Midbrain (tissue), 1 donor: ENCODE data around the gene ADCY1.

Experiments used
- DNase-seq: peaks from one replicate; lab custom pipeline; 2025; lab: John Stamatoyannopoulos, UW

ADCY1 gene

DNA sequence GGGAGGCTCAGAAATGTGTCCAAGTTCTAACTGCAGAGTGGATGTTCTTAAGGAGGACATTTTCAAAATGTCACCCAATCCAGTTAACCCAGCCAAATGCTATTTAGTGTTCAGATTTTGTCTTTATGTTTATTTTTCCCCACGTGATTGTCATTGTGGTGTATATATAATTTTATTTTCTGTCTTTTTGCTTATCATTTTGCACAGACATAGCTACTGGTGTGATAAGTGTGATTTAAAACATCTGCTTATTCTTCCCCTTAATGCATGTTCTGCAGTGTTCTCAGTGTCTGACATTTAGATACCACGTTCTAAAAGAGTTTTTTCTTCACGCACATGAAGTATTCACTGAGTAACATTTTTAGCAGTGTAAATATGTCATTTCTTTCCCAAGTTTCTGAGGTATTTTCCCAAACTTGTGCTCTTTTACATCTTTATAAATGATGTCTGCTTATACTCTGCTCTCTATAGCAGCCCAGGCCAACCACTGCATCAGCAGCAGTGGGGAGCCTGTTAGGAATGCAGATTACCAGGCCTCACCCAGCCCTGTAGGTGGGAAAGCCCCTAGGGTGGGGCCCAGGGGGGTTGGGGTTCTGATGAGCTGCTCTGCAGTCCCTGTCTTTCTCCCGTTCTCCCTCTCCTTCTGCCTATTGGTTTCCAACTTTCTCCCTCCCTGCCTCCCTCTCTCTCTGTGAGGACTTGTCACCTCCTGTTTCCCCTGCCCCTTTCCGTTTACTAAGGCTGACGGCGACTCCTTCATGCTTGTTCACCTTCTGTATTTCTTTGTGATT is 20.8 kb downstream of the ADCY1 start:
- DNase-seq = no peak

DNA sequence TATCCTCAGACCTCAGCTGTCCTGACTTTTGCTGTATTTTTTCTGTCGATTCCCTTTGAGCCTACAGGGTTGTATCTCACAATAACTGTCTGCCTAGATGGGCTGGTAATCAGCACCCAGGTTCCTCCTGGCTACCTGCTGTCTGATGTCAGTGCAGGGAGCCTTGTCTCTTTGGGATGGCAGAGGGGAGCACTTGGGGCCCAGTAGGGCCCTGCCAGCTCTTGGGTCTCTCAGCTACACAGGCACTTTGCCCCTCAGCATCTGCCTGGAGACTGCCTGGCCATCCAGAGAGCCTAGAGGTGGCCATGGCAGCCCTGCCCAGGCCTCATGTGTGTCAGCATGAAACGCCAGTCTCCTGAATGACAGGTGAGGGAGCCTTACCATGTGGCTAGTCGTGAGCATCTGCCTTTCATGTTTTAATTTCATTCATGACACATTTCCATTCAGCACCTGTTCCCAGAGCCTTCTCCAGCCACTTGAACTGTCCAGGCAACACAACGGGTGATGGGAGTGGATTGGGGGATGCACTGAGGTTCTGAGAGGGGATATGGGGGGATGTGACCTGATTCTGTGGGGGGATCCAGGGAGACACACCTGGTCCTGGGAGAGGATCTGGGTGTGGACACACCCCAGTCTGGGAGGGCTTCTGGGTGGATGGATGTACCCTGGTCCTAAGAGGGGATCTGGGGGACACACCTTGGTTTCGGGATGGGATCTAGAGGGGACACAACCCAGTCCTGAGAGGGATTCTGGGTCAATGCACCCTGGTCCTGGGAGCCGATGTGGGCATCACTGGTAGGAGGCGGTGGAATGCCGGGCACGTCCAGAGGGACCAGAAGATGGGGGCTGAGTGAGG is 21.9 kb downstream of the ADCY1 start:
- DNase-seq = no peak

- no peak for DNase-seq
Observed at GRCh38 chr7:45596665-45597095, 22.5 kb downstream of the ADCY1 start.

- DNase-seq = no peak
Observed at GRCh38 chr7:45597286-45597984, 23.3 kb downstream of the ADCY1 start.

GRCh38 chr7:45598886-45599520 is 24.8 kb downstream of the ADCY1 start:
- no peak for DNase-seq

DNA sequence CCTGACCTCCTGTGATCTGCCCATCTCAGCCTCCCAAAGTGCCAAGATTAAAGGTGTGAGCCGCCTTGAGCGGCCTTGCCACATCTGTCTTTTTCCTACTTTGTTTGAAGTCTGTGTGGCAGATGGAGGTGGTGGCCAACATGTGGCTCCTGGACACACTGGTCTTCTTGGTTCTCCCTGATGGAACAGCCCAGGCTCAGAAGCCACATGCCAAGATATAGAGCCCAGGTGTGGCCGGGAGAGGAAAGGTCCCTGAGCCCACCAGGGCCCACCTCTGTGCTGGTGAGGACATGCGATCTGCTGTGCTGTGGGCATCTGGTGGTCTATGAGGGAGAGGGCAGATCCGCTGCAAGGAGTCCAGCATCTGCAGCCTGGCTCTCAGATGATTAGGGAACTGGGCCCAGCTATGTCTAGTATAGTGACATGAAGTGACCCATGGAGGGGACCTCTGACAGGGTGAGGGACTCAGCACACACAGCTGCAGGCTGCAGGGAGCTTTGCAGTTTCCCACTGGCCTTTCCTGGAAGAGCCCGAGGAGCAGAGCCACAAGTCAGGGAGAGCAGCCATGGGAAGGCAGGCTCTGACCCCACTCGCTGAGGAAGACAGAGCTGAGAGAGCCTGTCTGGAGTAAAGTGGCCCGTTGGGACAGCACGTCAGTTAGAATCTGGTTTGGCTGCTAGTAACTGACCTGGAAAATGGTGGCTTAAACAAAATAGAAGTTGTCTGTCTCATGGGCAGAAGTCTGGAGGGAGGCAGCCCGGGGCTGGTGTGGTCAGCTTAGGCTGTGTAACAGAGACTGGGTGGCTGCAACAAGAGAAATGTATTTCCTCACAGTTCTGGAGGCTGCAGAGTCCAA is 25.9 kb downstream of the ADCY1 start:
- DNase-seq = no peak

GRCh38 chr7:45601094-45601493 is 26.9 kb downstream of the ADCY1 start:
- no peak for DNase-seq

- no peak for DNase-seq
Observed at GRCh38 chr7:45601816-45602540, 27.8 kb downstream of the ADCY1 start.

DNA sequence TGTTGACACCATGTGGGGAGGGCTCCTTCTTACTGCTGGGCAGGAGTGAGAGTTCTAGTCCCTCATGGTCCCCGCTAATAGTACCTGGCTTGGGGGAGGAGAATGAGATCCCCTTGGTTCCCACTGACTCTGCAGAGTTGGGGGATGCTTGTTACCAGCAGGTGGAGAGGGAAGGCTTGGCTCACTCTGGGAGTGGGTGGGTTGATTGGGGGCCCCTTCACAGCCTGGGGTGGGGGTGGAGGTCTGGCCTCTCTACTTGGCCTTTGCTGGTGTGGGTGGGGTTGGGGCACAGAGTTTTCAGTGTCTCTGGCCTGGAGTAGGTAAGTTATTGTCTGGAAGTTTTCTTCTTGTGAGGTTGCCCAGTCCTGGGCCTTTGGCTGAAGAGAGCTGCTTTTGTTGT is 31.9 kb downstream of the ADCY1 start:
- no peak for DNase-seq

DNA sequence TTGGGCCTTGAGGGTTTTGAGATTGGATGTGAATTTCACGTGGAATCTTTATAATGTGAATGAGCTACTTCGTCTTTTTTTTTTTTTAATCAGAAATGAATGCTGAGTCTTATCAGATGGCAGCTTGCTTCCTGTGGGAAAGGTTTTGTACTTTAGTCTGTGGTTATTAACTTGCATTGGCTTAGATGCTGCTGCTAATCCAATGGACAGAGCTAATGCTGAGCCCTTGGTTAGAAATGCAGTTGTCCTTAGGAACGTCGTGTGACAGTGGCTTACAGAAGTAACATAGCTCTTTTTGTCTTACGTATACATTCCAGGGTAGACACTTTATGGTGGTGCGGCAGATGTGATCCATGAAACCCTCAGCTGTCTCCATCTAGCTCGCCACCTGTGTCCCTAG is 32.8 kb downstream of the ADCY1 start:
- no peak for DNase-seq

GRCh38 chr7:45609180-45609579 is 35.0 kb downstream of the ADCY1 start:
- DNase-seq = no peak

GRCh38 chr7:45610019-45610418 is 35.9 kb downstream of the ADCY1 start:
- DNase-seq = no peak

DNA sequence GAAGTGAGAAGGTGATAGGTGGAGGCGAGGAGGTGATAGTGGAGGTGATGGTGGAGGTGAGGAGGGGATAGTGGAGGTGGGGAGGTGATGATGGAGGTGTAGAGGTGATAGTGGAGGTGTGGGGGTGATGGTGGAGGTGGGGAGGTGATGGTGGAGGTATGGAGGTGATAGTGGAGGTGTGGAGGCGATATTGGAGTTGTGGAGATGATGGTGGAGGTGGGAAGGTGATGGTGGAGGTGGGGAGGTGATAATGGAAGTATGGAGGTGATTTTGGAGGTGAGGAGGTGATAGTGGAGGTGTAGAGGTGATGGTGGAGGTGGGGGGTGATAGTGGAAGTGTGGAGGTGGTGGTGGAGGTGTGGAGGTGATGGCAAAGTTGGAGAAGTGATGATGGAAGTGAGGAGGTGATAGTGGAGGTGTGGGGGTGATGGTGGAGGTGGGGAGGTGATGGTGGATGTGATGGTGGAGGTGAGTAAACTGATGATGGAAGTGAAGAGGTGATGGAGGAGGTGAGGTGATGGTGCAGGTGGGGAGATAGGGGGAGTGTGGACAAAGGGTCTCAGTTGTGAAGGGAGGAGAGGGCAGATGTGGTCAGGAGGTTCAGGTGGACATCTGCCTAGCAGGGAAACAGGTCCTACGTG is 36.6 kb downstream of the ADCY1 start:
- DNase-seq = no peak

- no peak for DNase-seq
Observed at GRCh38 chr7:45617166-45617565, 43.0 kb downstream of the ADCY1 start.

GRCh38 chr7:45622058-45622457 is 47.9 kb downstream of the ADCY1 start:
- DNase-seq = no peak

DNA sequence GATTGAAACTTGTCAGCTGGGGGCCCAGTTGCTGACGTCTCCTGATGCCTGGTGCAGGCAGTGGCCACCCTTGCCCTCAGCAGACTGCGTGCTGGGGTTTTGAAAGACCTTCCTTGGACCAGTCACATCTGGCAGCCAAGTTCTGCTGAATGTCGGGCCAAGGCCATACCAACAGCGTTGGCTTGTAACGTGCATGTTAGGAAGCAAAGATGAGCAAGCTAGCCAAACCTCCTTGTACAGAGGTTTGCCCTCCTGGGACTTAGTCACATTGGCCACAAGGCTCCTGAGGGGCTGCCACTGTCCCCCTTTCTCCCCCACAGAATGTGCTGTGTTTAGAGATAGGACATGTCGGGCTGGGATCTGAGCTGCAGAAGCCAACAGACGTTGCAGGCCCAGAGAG is 49.0 kb downstream of the ADCY1 start:
- no peak for DNase-seq

DNA sequence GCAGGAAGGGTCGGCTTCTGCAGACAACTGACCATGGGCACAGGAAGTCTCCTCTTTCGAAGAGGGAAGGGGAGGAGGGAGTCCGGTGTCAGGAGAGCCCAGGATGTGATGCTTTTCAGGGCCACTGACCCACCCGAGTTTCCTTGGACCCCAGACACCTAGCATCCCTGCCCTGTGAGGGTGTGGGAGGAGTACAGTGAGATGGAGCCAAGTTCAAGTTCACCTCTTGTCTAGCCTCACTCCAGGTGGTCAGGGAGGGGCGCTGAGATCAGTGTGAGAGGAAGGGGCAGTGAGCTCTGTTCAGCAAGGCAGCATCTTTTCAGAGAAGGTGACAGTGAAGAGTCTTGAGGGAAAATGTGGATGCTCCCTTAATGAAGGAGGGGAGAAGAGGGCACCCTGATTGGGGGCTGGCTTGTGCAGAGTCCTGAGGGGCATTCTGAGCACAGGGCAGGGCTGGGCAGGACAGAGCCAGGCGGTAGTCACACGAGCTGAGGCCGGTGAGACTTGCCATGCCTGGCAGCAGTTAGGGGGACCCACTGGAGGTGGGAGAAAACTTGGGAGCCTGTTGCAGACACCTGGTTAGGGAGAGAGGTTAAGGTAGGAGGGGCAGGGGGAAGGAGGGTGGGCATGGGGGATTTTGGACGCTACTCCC is 49.7 kb downstream of the ADCY1 start:
- DNase-seq = no peak

GRCh38 chr7:45624392-45624760 is 50.2 kb downstream of the ADCY1 start:
- DNase-seq = no peak

DNA sequence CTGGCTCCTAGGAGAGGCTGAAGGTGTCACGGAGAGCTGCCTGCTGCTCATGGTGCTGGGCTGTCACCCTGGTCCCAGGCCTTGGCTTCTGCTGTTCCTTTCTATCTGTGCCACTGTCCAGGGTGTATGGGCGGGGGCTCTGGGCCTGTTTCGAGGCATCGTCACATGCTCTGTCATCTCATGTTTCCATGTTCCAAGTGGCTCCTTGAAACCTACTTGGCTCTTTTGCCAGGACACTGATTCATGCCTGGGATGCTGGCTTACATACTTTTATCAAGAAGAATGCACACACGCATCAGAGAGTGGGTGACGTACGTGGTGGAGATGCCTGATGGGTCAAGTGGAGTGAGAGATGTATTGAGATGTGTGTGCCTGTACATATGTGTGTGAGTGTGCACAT is 50.9 kb downstream of the ADCY1 start:
- DNase-seq = no peak
